ENCODE measurements around the gene FOXL2. TPM values are rescaled to one million over a fixed set of nuclear protein-coding genes. Genes with fewer than 3 reads are reported as not detected.

FOXL2 gene
- total RNA-seq, 1 experiment from 2014 or later: not detected

- no peaks in the 10 kb centered on the region for H3K9me3 ChIP-seq (ENCODE audit: low read length)
- H2AFZ ChIP-seq (ENCODE audit: low read length): no peak overlapping the region
- H3K36me3 ChIP-seq (ENCODE audit: low read depth, low read length): no peaks in the 10 kb centered on the region
- ChIA-PET CTCF (no interaction called here), POLR2A (ENCODE audit: unreplicated experiment) (no interaction called here)
- BruUV-seq (replicated peaks): no TSS peak
- no peak for ATAC-seq
- no peaks in the 10 kb centered on the region for H3K27me3 ChIP-seq (ENCODE audit: low read length)
- no peak overlapping the region for H3K4me3 ChIP-seq (ENCODE audit: low read length)
- no peaks in the 10 kb centered on the region for H3K4me1 ChIP-seq (ENCODE audit: insufficient read depth, low read length)
- no peak overlapping the region for H3K27ac ChIP-seq (ENCODE audit: low read length)
- no peak overlapping the region for H3K4me2 ChIP-seq (ENCODE audit: low read length)
- intact Hi-C loops (cut with micrococcal nuclease): no loop called here
- no peak for TF ChIP-seq EZH2 (IDR thresholded peaks at IDR 0.05; ENCODE audit: low read length, unreplicated experiment)
- TF ChIP-seq EZH2phosphoT487 (IDR thresholded peaks at IDR 0.05; ENCODE audit: borderline replicate concordance, low read length): no peak
- TF ChIP-seq CTCF (conservative IDR thresholded peaks at IDR 0.05; ENCODE audit: low read depth, low read length): no peak
- no peaks in the 10 kb centered on the region for H3F3A ChIP-seq (ENCODE audit: low read length, unreplicated experiment)
- no peak for DNase-seq
- no peak overlapping the region for H3K9ac ChIP-seq (ENCODE audit: low read length)
- H3K79me2 ChIP-seq (ENCODE audit: low read length): no peaks in the 10 kb centered on the region
- H4K20me1 ChIP-seq (ENCODE audit: low read length): no peaks in the 10 kb centered on the region
- H3K9me2 ChIP-seq (replicated peaks; ENCODE audit: low read length): no peaks in the 10 kb centered on the region
Observed at GRCh38 chr3:138950006-138950644, 3.2 kb upstream of the FOXL2 start.

GRCh38 chr3:138949445-138950005, 2.6 kb upstream of the FOXL2 start:
- ChIA-PET POLR2A (ENCODE audit: unreplicated experiment) (no interaction called here), CTCF (no interaction called here)
- H3K9me2 ChIP-seq (replicated peaks; ENCODE audit: low read length): no peaks in the 10 kb centered on the region
- no peak overlapping the region for H3K27ac ChIP-seq (ENCODE audit: low read length)
- no peak overlapping the region for H3K4me2 ChIP-seq (ENCODE audit: low read length)
- no peak overlapping the region for H3K9ac ChIP-seq (ENCODE audit: low read length)
- H3F3A ChIP-seq (ENCODE audit: low read length, unreplicated experiment): no peaks in the 10 kb centered on the region
- H3K4me1 ChIP-seq (ENCODE audit: insufficient read depth, low read length): no peaks in the 10 kb centered on the region
- ATAC-seq: no peak
- no peak for DNase-seq
- no TSS peak for BruUV-seq (replicated peaks)
- no peak overlapping the region for H3K4me3 ChIP-seq (ENCODE audit: low read length)
- no peaks in the 10 kb centered on the region for H3K79me2 ChIP-seq (ENCODE audit: low read length)
- H2AFZ ChIP-seq (ENCODE audit: low read length): no peak overlapping the region
- H3K27me3 ChIP-seq (ENCODE audit: low read length): no peaks in the 10 kb centered on the region
- no peak for TF ChIP-seq CTCF (conservative IDR thresholded peaks at IDR 0.05; ENCODE audit: low read depth, low read length)
- no peak for TF ChIP-seq EZH2 (IDR thresholded peaks at IDR 0.05; ENCODE audit: low read length, unreplicated experiment)
- no peak for TF ChIP-seq EZH2phosphoT487 (IDR thresholded peaks at IDR 0.05; ENCODE audit: borderline replicate concordance, low read length)
- no peaks in the 10 kb centered on the region for H3K36me3 ChIP-seq (ENCODE audit: low read depth, low read length)
- no peaks in the 10 kb centered on the region for H4K20me1 ChIP-seq (ENCODE audit: low read length)
- intact Hi-C loops (cut with micrococcal nuclease): loop anchor here (10.0 kb wide), 1 partner anchor 265 kb away; no protein-coding TSS in a partner anchor
- H3K9me3 ChIP-seq (ENCODE audit: low read length): no peaks in the 10 kb centered on the region

GRCh38 chr3:138949002-138949418, 2.1 kb upstream of the FOXL2 start:
- H3F3A ChIP-seq (ENCODE audit: low read length, unreplicated experiment): no peaks in the 10 kb centered on the region
- no peaks in the 10 kb centered on the region for H3K9me2 ChIP-seq (replicated peaks; ENCODE audit: low read length)
- H3K27ac ChIP-seq (ENCODE audit: low read length): no peak overlapping the region
- intact Hi-C loops (cut with micrococcal nuclease): loop anchor here (10.0 kb wide), 1 partner anchor 266 kb away; no protein-coding TSS in a partner anchor
- H3K36me3 ChIP-seq (ENCODE audit: low read depth, low read length): no peaks in the 10 kb centered on the region
- H3K79me2 ChIP-seq (ENCODE audit: low read length): no peaks in the 10 kb centered on the region
- no peak for TF ChIP-seq EZH2phosphoT487 (IDR thresholded peaks at IDR 0.05; ENCODE audit: borderline replicate concordance, low read length)
- no peak for TF ChIP-seq CTCF (conservative IDR thresholded peaks at IDR 0.05; ENCODE audit: low read depth, low read length)
- TF ChIP-seq EZH2 (IDR thresholded peaks at IDR 0.05; ENCODE audit: low read length, unreplicated experiment): no peak
- no peaks in the 10 kb centered on the region for H4K20me1 ChIP-seq (ENCODE audit: low read length)
- no peaks in the 10 kb centered on the region for H3K4me1 ChIP-seq (ENCODE audit: insufficient read depth, low read length)
- ATAC-seq: no peak
- POLR2A ChIA-PET (ENCODE audit: unreplicated experiment): no interaction called here
- H3K9me3 ChIP-seq (ENCODE audit: low read length): no peaks in the 10 kb centered on the region
- no peak overlapping the region for H3K4me2 ChIP-seq (ENCODE audit: low read length)
- BruUV-seq (replicated peaks): no TSS peak
- no peaks in the 10 kb centered on the region for H3K27me3 ChIP-seq (ENCODE audit: low read length)
- CTCF ChIA-PET: no interaction called here
- no peak overlapping the region for H3K4me3 ChIP-seq (ENCODE audit: low read length)
- DNase-seq: no peak
- H3K9ac ChIP-seq (ENCODE audit: low read length): no peak overlapping the region
- H2AFZ ChIP-seq (ENCODE audit: low read length): no peak overlapping the region

All from PC-3 (cell line).